Stimulated activated CD4-positive, alpha-beta T cell treated with anti-CD3 and anti-CD28 coated beads, Interleukin-4, amount 100 ng/mL, for 24 hours (primary cell): Measurements from ENCODE around the gene GAREM1.

Source experiments
- DNase-seq: peaks from one replicate; pipeline ENCODE4 v3.0.0-alpha.2; 2020

The GAREM1 gene

DNA sequence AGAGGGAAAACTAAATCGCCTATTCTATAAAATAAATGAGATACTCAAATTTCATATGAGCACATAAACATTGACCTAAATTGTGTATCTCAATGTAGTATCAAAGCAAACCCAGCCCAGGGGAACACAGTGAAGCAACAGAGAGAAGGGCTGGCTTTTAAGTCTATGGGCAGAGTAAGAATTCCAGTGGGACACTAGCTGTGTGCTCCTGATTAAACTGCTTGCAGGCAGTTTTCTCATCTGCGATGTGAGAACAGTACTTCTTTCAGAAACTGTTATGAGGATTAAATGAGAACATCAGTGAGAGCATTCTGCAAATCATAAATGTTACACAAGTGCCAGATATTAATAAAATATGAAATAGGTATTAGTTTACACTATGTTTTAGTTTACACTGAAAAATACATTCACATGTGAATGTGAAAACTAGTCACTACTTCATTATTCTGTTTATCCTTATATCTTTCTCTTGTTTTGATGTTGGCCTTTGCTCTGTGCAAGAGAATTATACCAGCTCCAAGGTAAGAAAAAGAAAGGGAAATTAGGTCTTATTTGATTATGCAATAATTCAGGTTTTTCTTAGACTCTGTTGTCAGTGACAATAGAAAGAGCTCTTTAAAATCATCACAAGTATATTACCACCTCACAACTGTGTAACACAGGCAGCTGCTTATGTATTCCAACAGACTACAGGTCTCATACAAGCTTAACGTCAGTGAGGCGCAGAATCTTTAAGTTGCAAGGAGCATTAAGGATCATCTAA lies 47.5 kb downstream of the GAREM1 start:
- no peak for DNase-seq

DNA sequence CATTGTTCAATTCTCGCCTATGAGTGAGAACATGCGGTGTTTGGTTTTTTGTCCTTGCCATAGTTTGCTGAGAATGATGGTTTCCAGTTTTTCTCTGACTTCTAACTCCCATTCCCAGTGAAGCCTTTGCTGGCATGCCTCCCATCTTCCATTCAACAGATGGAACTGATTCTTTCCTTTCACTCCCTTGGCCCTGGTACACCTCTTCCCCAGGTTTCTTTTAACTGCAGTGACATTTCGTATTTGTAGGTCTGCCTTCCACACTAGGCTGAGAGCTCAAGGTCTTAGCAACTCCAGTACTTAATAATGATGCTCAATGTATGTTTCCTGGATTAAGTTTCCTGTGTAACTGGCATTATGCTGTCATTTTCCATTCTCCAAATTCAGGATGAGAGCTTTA lies 48.5 kb downstream of the GAREM1 start:
- DNase-seq = no peak

DNA sequence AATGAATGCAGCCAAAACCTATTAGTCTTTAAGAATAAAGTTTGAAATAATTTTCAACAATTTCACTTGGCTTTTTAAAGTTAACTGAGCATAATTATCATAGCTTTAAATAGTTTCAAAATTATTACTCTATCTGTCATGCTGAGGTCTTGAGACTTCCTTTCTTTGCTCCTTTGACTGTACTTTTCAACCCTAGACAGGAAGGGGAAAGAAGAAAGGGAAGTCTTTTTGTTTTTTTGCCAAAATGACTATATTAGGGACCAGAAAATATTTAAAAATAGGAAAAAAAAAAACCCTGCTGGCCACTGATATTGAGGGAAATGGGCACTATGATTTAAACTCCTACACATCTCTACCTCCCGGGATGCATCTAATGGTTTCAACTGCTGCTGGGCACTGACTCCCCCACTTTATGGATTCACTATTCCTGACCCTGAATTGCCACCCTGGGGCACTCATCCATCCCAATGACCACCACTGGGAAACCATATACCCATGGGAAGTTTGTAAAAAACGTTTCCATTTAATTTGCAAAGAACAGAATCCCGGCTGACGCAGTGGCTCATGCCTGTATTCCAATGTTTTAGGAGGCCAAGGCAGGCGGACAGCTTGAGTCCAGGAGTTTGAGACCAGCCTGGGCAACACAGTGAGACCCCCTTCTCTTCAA lies 50.5 kb downstream of the GAREM1 start:
- DNase-seq = no peak

DNA sequence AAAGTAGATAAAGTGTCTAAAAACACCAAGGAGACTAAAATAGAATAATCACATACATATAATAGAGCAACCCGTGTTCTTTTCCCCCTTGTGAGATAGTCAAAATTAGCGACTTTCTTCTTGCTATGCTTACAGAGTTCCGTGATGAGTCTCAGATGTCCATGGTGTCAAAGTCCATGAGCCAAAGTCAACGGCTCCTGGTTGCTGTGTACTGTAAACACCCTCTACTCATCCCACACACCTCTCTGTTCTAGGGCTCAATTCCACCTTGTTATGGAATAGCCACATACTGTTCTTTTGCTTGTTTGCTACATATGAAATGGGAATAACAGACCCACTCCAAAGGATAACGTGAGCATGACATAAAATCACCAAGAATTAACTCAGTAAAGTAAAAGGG lies 52.5 kb downstream of the GAREM1 start:
- DNase-seq = no peak

DNA sequence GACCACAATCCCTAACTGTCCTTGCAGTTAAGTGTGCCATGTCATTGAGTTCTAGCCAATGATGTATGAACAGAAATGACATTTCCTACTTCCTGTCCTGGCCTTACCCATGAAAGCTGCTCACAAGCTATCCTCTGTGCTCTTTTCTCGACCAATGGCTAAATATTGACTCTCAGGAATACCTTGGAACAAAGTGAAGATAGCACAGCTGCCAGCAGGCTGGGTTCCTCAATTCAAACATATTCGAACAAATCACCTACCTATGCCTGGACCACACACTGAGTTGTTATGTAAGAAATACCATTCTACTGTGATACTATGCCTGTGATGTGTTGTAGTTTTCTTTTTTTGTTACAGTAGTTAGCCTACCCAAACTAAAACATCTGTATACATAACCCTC lies 65.1 kb downstream of the GAREM1 start:
- DNase-seq = no peak

DNA sequence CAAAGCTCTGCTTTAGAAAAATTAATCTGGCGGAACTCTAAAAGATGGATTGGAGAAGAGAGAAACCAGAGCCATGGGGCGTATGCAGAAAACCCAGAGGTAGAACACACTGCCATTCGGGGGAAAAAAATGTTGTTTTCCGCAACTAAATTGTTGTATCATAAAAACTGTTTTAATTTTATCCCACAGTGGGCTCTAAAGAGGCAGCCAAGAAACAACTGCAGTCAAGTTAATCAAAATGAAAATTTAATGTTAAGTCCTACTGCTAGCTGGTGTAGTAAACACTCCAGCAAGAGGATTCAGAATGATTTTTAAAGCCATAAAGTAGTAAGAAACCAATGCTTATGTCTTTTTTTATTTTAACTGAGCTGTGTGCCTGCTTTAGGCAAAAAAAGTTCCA lies 69.1 kb downstream of the GAREM1 start:
- no peak for DNase-seq

DNA sequence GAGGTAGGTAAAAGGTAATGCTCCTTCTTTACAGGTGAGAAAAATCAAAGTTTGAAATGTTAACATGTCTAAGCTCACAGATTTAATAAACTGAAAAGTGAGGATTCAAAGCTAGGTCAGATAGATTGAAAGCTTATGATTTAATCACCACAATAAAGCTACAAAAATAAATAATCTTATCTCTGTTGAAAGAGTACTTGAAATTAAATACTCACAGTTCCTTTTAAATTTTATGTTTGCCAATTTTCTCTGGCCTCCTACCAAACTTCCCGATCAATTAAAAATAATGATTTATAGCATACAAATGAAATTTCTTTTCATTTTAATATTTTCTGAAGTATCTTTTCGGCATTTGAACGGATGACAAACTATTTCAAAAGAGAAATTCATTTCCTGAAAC lies 77.3 kb downstream of the GAREM1 start:
- no peak for DNase-seq

DNA sequence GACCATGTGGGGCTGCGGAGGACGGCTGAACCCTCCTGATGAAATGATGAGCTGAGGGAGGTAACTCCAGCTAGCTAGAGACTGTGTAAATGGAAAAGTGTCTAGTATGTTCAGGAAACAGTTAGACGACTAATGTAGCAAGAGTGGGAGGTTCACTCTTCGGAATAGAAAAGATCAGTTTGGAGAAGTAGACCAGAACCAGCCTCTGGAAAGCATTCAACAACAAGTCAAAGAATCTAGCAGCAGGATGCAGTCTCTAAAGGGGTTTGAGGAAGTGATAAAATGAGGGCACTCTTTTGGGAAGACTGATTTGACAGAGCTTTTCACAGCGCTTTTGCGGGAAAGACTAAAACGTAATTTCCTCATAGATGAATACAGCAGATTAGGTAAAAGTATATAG lies 79.6 kb downstream of the GAREM1 start:
- no peak for DNase-seq

DNA sequence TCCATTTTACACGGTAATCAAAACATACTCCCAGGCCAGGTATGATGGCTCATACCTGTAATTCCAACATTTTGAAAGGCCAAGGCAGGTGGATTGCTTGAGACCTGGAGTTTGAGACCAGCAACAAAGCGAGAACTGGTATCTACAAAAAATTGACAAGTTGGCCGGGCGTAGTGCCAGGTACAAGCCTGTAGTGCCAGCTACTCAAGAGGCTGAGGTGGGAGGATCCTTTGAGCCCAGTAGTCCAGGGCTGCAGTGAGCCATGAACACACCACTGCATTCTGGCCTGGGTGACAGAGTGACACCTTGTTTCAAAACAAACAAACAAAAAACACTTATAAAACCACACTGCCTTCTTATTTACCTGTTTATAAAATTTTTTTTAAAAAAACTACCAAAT lies 80.8 kb downstream of the GAREM1 start:
- no peak for DNase-seq

DNA sequence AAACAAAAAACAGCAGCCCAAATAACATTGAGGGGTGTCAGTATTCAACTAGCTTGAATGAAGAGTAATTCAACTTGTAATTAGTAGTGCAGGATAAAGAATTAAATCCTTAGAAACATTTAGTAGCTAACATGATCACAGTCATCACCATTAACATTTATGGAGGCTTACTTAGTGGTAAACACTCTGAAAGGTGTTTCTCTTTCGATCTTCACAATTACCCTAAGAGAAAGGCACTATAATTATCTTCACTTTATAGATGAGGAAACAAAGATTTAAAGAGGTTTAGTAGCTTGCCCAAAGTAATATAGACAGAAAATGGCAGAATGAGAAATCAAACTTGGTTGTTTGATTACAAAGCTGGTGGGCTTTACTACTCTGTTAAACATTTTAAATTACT lies 81.5 kb downstream of the GAREM1 start:
- no peak for DNase-seq

DNA sequence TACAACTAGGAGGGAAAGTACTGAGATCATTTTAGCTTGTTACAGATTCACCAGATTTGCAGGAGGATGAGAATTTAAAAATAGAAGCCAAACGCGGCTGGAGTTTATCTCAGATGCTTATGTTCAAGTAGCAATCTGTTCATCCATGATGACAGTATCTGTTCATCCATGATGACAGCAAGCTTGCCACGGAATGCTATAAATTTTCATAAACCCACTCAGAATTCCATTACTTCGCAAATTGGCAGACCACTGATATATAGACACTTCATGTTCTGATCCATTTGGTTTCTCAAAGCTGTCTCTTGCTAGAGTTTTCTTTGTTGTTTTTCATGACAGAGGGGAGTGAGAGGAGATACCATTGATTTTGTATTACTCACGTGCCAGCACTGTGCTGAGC lies 84.2 kb downstream of the GAREM1 start:
- DNase-seq = no peak

DNA sequence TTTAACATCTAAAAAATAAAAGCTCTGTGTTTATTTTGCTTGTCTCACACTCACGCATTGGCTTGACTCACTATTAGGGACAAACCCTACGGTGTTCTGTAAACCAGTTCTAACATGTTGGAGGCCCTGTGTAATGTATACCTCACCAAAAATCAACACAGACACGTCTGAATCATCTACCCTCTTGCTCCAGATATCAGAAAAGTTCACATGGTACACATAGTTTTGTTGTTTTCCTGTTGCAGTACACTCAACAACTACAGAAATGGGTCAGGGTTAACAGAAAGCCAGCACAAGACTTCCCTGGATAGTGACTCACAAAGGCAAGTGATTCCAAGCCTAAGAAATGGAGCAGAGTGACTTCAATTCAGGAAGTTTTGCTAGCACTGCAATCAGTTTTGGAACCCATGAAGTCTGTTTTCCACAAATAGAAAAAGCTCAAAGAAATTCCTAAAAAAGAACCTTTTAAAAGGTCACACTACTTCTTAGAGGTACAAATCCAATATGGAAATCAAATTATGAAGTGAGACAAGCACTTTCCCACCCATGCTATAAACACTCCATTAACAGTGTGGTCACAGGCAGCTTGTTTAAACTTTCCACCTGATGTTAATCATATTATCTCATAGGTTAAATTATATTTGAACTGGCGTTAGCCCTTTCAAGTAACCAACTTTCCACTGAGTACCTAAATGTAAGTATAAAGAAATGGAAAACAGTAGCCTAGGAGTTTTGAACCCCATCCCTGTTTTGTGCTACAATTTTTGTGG lies 87.4 kb downstream of the GAREM1 start:
- DNase-seq = no peak

DNA sequence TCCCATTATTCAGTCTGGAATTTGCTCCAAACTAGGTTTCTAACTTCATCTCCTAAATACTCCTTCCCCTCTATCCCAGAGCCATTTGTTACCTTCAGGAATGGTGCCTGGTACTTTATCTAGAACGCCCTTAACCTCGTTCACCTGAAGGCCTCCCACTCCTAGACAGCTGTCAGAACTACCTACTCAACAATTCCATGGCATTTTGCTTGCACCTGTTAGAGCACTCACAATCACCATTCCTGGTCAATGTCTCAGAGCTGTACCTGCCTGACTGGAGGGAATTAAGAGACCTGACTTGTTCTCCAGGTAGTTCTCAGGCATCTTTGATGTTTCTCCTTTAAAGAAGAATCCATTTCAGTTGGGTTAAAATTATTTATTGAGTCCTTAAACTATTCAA lies 88.9 kb downstream of the GAREM1 start:
- DNase-seq = no peak

DNA sequence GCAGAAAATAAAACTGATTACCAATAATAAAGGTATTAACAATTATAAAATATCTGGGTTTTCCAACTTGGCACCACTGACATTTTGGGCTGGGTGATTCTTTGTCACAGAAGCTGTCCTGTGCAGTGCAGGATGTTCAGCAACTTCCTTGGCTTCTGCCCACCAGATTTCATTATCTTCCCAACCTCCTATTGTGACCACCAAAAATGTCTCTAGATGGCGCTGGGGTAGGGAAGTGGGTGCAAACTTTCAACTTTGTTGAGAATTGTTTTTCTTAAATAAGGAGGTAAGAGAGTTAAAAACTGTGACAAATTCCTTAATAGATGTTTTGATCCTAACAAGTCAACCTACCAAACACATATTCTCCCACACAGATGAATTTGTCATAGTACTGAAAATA lies 90.1 kb downstream of the GAREM1 start:
- no peak for DNase-seq

DNA sequence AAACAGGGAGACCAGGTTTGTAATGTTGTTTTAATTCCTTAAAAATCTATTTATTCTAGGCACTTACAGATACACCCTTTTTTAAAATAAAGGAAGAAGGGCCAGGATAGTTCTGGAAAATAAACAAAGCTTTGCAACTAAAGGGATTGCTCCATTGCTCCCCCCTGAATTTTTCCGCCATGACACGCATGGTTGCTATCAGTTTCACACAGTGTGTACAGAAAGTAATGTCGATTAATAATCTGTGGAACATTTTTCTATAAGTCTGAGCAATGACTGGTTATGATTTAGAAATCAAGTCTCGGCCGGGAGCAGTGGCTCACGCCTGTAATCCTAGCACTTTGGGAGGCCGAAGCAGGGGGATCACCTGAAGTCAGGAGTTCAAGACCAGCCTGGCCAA lies 90.8 kb downstream of the GAREM1 start:
- no peak for DNase-seq

DNA sequence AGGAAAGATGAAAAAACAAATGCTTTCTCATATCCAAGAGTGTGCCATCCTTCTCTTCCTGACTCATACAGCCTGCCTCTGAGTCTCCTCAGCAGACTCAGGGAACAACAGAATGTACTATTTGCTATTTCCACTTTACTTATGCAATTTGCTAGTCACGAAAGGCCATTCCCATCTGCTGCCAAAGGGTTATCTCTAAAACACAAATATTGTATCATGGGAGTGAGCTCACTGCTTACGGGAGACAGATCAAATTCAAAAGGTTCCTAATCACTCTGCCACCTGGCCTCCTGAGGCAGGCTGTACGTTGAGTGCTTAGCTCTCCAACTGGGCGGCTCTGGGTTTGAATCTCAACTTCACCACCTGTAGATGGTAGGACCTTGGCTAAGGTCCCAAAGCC lies 92.0 kb downstream of the GAREM1 start:
- no peak for DNase-seq

DNA sequence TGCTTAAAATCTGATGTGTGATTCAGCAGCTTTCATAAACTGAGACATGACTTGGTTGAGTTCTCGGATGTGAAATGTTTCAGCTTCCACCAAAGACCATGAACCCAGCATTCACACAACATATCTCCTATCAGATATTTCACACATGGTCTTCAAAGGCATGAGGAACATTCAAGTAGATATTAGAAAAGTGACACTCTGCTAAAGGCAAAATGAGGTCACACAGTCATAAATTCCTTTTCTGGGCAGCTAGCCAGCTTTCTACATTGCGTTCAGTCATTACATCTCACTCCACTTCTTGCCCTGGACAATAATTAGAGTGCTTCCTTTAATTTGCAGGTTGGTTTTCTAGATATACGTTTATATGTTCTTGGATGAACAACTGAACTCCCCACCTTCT lies 96.7 kb downstream of the GAREM1 start:
- no peak for DNase-seq

DNA sequence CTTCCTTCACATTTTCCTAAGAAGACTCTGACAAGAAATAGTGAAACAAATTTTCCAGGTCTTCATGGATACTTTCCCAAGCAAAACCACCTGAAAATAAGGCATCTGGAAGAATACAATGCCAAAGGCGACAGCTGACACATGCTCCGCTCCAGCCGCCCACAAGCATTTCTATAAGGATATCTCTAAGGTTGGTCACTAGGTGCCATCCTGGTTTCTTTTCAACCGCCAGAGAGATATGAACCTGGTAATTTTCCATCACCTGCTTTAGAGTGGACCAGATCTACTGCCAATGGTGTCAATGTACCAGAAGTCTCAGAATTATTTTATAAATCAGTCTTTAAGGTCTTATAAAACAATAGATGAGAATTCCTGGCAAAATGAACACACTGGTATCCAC lies 97.2 kb downstream of the GAREM1 start:
- no peak for DNase-seq

DNA sequence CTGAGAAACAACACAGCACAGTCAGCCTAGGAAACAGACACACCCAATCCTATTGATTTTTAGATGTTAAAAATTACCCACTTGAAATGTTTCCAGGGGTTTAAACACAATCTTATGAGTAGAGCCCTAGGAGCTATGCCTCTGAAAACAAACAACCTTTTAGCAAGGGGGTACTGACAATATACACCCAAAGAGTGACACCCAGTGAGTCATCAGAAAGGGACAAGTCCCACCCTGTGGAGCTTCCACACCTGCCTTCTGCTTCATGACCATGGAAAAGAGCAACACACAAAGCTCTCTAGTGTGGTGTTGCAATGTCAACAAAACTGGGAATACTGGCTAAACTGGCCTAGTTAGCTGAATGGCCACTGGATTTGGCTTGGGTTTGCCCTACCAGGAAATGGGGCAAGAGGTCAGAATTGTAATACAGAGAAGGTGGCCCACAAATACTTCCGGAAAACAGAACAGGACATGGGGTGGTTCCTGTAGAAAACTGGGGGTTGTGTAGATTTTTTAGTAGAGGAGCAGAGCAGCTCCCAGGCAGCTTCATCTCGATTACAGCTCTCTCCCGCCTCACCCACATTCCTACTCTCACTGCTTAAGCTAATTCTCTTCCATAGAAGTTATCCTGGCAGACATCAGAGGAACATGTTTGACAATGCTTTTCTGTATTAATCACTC lies 98.2 kb downstream of the GAREM1 start:
- no peak for DNase-seq

DNA sequence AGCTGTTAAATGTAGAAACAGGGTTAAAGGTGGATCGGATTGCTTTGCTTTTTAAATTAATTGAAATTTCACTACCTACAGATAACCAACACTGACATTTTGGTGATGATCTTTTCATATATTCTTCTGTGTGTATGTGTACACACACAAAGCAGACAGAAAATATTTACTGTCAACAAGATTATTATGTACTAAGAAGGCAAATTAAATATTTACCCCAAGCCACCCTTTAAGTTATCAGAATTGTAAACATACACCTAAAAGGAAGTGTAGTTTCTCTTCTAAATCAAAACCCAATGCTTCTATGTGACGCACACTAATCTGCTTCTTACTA lies 98.7 kb downstream of the GAREM1 start:
- no peak for DNase-seq

DNA sequence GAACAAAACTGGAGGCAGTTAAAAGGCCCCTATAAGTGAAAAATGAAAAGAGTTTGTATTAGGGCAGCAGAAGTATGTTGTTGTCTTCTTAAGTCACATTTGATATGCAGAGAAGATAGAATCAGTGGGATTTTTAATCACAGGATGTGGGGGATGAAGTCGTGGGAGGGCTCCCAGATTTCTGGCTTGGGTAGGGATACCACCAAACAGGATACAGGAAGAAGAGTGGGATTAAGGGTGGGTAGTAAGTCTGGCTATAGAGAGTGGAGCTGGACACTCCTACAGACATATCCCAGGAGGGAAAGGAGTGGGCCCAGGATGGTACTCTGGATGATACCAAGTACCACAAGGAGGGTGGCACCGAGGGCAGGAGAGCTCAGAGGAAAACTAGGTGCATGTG lies 99.3 kb downstream of the GAREM1 start:
- no peak for DNase-seq

DNA sequence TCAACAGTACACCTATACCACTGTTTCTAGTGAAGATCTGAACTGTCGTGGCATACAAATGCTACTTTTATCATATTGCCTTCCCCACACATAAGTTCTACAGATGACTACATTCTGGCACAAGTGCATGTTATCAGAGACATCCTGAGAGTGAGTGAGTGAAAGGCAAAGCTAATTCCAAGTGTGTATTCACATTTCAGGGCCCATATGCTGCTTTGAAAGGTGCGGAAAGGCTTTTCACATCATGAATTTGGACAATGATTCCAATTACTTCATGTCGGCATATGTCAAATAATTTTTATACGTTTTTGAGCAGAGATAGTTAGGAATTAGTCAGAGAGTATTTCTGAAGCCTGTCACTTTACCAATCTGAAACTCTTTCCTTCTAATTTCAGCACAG lies 101.7 kb downstream of the GAREM1 start:
- no peak for DNase-seq

DNA sequence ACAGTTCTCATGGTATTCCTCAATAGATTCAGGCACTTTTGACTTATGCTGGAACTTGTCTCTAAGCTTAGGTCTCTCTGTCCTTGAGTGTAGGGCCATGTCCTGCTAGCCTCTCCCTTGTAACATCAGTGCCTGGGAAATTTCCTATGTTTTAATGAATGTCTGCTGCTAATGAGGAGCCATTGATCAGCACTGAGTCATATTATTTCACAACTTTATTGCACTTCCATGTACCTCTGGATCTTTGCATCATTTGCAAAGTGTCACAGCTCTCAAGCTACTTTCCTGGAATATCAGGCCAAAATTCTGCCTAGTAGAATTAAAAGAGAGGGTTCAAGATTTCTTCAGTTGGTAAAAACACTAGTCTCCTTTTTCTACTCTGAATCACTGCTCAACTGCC lies 102.5 kb downstream of the GAREM1 start:
- DNase-seq = no peak
